Esophagus (tissue), 2 donors: ENCODE data around the gene CBY3. TPM values are rescaled to one million over a fixed set of nuclear protein-coding genes. Genes with fewer than 3 reads are reported as not detected.

ENCODE experiments used
- H3K27ac ChIP-seq, 2 donors: one replicate each; pipeline ENCODE4 v1.5.1; 2013; ENCODE audit warnings: low read depth in 2 of 2, mild to moderate bottlenecking in 2 of 2, inconsistent platforms in 1 of 2, low read length in 1 of 2, moderate library complexity in 1 of 2
- H3K27me3 ChIP-seq, 2 donors: one replicate each; pipeline ENCODE4 v1.6.1; 2013; ENCODE audit warnings: low read length in 2 of 2, control low read depth in 1 of 2, mild to moderate bottlenecking in 1 of 2; ENCODE audit not compliant: insufficient read depth in 2 of 2, control insufficient read depth in 1 of 2
- H3K36me3 ChIP-seq, 2 donors: one replicate each; pipeline ENCODE4 v1.6.1; 2013; ENCODE audit warnings: low read length in 1 of 2; ENCODE audit not compliant: control insufficient read depth in 2 of 2, insufficient read depth in 2 of 2
- H3K4me1 ChIP-seq, 2 donors: one replicate each; pipeline ENCODE4 v1.6.1; 2013; ENCODE audit warnings: low read length in 1 of 2; ENCODE audit not compliant: control insufficient read depth in 2 of 2, insufficient read depth in 2 of 2
- H3K4me3 ChIP-seq, 2 donors: one replicate each; pipeline ENCODE4 v1.5.1; 2013; ENCODE audit warnings: low read length in 2 of 2, mild to moderate bottlenecking in 2 of 2, low read depth in 1 of 2, moderate library complexity in 1 of 2
- H3K9me3 ChIP-seq, 2 donors: one replicate each; pipeline ENCODE4 v1.6.1; 2013; ENCODE audit warnings: mild to moderate bottlenecking in 2 of 2, low read depth in 1 of 2, low read length in 1 of 2, moderate library complexity in 1 of 2; ENCODE audit not compliant: control insufficient read depth in 2 of 2, insufficient read depth in 1 of 2
- WGBS, 2 donors: extraction: QIAGEN DNeasy Blood & Tissue Kit; methylation state at CpG; one replicate each; pipeline ENCODE4 v1.1.7; 2013; 5-methylcytosine and 5-hydroxymethylcytosine counted together
- polyA plus RNA-seq, 2 donors: library from polyadenylated mRNA; stranded (reverse); fragments of 200-250 nt; gene quantifications; one replicate each; pipeline ENCODE4 v1.2.3, GENCODE V29; 2013
- donor health status: healthy with polysubstance abuse.
- donor health status: Bipolar disorder and iron deficiency.

CBY3 gene
- polyA plus RNA-seq: under 1 TPM; 0.05 to 0.12 TPM

DNA sequence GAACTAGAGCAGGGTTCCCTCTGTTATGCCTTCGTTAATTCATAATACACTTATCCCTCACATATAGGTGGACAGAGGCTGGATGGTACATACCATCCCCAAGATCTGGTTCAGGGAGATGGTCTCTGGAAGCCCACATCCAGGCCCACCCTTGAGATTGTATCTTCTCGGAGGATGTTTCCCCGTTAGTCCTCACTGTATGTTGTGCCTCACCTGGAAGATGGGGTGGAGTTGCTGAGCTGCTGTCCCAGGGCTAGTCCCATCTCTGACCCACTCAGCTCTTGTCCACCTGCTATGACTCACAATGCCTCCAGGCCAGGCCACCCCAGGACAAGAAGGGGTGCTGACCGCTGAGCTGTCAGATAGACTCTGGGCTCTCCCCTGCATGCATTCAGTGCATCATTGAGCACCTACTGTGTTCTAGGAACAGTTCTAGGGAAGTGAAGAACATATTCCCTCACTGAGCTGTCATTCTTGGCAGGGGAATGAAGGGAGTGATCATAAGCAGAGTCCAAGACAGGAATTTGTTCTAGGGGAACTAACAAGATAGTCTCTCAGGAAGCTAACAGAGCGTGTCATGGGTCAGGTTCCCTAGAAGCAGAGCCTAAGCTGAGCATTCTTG, at the start of gene CBY3:
Gene CBY3 (minus strand): TSS at position 255 of the 622 bp plus-strand sequence. CDS start 116 bp downstream, at position 139.
- Histone ChIP-seq H3K4me1 (peaks cover 4 to 7% of the 10 kb centered on the region in 2 donors), H3K27ac (no peak within 1 kb of the TSS), H3K36me3 (no peaks in the 10 kb centered on the region), H3K27me3 (no peaks in the 10 kb centered on the region), H3K4me3 (no peak within 1 kb of the TSS), H3K9me3 (no peaks in the 10 kb centered on the region)
- 94 to 96% methylated on average over 5 of the region's 5 CpGs for WGBS, 2 donors

DNA sequence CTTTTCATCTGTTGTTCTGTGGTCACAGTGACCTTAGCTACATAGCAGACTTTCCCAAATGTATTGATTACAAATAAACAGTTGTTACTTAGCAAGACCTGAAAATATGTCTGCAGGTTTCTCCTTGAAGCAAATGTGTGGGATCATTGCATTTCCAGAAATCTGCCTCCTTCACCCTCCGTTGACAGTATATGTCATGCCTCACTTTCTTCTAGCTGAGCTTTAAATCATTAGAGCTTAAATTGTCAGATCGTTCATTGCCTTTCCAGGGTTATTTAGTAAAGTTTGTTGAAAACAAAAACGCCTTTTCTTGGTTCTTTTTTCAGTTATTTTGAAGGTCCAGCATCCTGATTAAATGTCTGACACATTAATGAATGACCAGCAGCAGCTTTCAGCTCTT, 49.5 kb upstream of the CBY3 start:
- Histone ChIP-seq H3K9me3 (no peaks in the 10 kb centered on the region), H3K4me1 (peaks cover 0 to 5% of the 10 kb centered on the region in 2 donors), H3K4me3 (no peak overlapping the region), H3K36me3 (peaks cover 9 to 12% of the 10 kb centered on the region in 2 donors), H3K27ac (no peak overlapping the region), H3K27me3 (no peaks in the 10 kb centered on the region)
- WGBS, 2 donors: 71 to 78% methylated on average over 3 of the region's 3 CpGs

- 70 to 75% methylated on average over 3 of the region's 3 CpGs for WGBS, 2 donors
- Histone ChIP-seq H3K36me3 (peaks cover 12 to 14% of the 10 kb centered on the region in 2 donors), H3K4me1 (peaks cover 0 to 5% of the 10 kb centered on the region in 2 donors), H3K27me3 (no peaks in the 10 kb centered on the region), H3K27ac (no peak overlapping the region), H3K9me3 (no peaks in the 10 kb centered on the region), H3K4me3 (no peak overlapping the region)
Observed at GRCh38 chr5:179729727-179730126, 48.9 kb upstream of the CBY3 start.

GRCh38 chr5:179729303-179729702, 48.5 kb upstream of the CBY3 start:
- Histone ChIP-seq H3K9me3 (no peaks in the 10 kb centered on the region), H3K4me3 (no peak overlapping the region), H3K27me3 (no peaks in the 10 kb centered on the region), H3K4me1 (peaks cover 0 to 3% of the 10 kb centered on the region in 2 donors), H3K27ac (no peak overlapping the region), H3K36me3 (peaks cover 15 to 17% of the 10 kb centered on the region in 2 donors)
- WGBS, 2 donors: 78 to 83% methylated on average over 4 of the region's 4 CpGs

DNA sequence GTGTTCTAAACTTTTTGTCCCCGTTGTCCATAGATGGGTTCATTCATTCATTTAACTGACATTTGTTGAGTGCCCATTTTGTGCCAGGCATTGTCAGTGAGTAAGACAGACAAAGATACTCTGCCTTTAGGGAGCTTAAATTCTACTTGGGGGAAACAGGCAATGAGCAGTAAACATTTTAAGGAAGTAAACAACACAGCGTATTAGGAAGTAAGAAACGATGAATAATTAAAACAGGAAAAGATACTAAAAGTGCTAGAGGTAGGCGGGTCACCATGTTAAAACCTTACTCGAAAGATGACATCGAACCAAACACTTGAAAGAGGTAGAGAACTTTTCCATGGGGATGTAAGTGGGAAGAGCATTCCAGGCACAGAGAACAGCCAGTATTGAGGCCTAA, 46.3 kb upstream of the CBY3 start:
- no peak overlapping the region for H3K27ac ChIP-seq
- peaks cover 0 to 3% of the 10 kb centered on the region in 2 donors for H3K4me1 ChIP-seq
- peaks cover 17 to 24% of the 10 kb centered on the region in 2 donors for H3K36me3 ChIP-seq

GRCh38 chr5:179724163-179724562, 43.3 kb upstream of the CBY3 start:
- no peaks in the 10 kb centered on the region for H3K4me1 ChIP-seq
- peaks cover 15 to 27% of the 10 kb centered on the region in 2 donors for H3K36me3 ChIP-seq
- no peaks in the 10 kb centered on the region for H3K9me3 ChIP-seq
- H3K27me3 ChIP-seq: no peaks in the 10 kb centered on the region
- H3K4me3 ChIP-seq: no peak overlapping the region
- 81 to 88% methylated on average over 4 of the region's 4 CpGs for WGBS, 2 donors
- H3K27ac ChIP-seq: no peak overlapping the region

More for the DNA sequence above, 46.3 kb upstream of the CBY3 start:
- WGBS, 2 donors: 88% methylated on average over 6 of the region's 6 CpGs
- no peaks in the 10 kb centered on the region for H3K27me3 ChIP-seq
- no peak overlapping the region for H3K4me3 ChIP-seq
- H3K9me3 ChIP-seq: no peaks in the 10 kb centered on the region

DNA sequence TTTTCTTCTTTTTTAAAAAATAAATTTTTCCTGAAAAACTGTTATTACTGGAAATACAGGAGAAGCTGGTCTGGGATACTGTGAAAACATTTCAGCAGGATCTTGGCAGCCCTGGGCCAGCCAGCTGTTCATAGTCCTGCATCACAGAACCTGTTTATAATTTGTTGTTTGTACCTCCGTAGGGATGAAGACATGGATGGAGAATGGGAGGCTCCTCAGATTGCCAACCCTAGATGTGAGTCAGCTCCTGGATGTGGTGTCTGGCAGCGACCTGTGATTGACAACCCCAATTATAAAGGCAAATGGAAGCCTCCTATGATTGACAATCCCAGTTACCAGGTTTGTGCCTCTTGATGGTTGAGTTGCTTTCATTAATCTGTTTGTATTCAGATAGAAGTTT, 39.4 kb upstream of the CBY3 start:
- no peaks in the 10 kb centered on the region for H3K27me3 ChIP-seq
- peaks cover 10 to 25% of the 10 kb centered on the region in 2 donors for H3K36me3 ChIP-seq
- WGBS, 2 donors: 76 to 77% methylated on average over 2 of the region's 2 CpGs
- no peak overlapping the region for H3K27ac ChIP-seq
- no peaks in the 10 kb centered on the region for H3K9me3 ChIP-seq
- no peak overlapping the region for H3K4me3 ChIP-seq
- H3K4me1 ChIP-seq: no peaks in the 10 kb centered on the region

DNA sequence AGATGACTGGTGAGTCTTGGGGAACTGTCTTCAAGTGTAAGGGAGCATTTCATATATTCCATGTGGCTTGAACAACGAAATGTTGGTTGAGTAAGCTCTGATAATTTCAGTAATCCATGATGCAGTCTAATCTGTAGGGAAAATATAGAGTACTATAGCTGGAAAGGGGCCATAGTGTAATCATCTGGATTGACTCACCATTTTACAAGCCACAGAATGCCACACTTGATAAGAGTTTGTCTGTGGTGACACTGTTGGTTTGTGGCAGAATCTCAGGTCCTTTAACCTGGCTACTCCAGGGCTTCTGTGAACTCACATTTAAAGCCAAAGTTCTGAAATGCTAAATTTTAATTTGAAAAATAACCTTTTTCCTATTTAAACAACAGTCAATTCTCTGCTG, 35.5 kb upstream of the CBY3 start:
- H3K36me3 ChIP-seq: peaks cover 9 to 14% of the 10 kb centered on the region in 2 donors
- no peak overlapping the region for H3K27ac ChIP-seq
- H3K4me1 ChIP-seq: no peaks in the 10 kb centered on the region
- H3K9me3 ChIP-seq: no peaks in the 10 kb centered on the region
- no peak overlapping the region for H3K4me3 ChIP-seq
- H3K27me3 ChIP-seq: no peaks in the 10 kb centered on the region
- 77 to 90% methylated on average over 1 of the region's 1 CpG for WGBS, 2 donors

GRCh38 chr5:179700401-179700918, 19.6 kb upstream of the CBY3 start:
- Histone ChIP-seq H3K27me3 (no peaks in the 10 kb centered on the region), H3K36me3 (peaks cover 0 to 4% of the 10 kb centered on the region in 2 donors), H3K27ac (no peak overlapping the region), H3K4me3 (peak overlapping the region in 1 of 2 donors; percentile 84), H3K4me1 (no peaks in the 10 kb centered on the region), H3K9me3 (no peaks in the 10 kb centered on the region)
- 43 to 55% methylated on average over 7 of the region's 7 CpGs for WGBS, 2 donors
